HepG2 (cell line): ENCODE measurements around the gene CAMTA1.

Experiments
- CTCF ChIP-seq: sonication (generic); formaldehyde crosslinking; IDR thresholded peaks from 2 replicates; pipeline ENCODE4 v1.5.0; 2020; ENCODE audit warnings: mild to moderate bottlenecking, missing genetic modification reagents, moderate library complexity
- IRF2 ChIP-seq: IDR thresholded peaks from 2 replicates; pipeline ENCODE4 v1.6.1; 2018; ENCODE audit warnings: missing genetic modification reagents, missing compliant biosample characterization
- NFE2L1 ChIP-seq: sonication (generic); formaldehyde crosslinking; IDR thresholded peaks from 2 replicates; pipeline ENCODE4 v1.4.0; 2020; ENCODE audit warnings: missing genetic modification reagents, mild to moderate bottlenecking, borderline replicate concordance
- RERE ChIP-seq: IDR thresholded peaks from 2 replicates; pipeline ENCODE4 v1.6.1; 2016; ENCODE audit warnings: low read depth, missing genetic modification reagents, missing compliant biosample characterization
- ZFX ChIP-seq: sonication (generic); formaldehyde crosslinking; IDR thresholded peaks from 2 replicates; pipeline ENCODE4 v1.4.0; 2020; ENCODE audit warnings: mild to moderate bottlenecking, low read depth, missing genetic modification reagents, moderate library complexity
- ZNF616 ChIP-seq: sonication (generic); formaldehyde crosslinking; IDR thresholded peaks from 2 replicates; pipeline ENCODE4 v1.5.0; 2020; ENCODE audit warnings: low read depth, mild to moderate bottlenecking, missing genetic modification reagents
- ZNF674 ChIP-seq: sonication (generic); formaldehyde crosslinking; IDR thresholded peaks from 2 replicates; pipeline ENCODE4 v1.5.0; 2020; ENCODE audit warnings: low read depth, mild to moderate bottlenecking, missing genetic modification reagents

GRCh38 chr1:7753641-7754040 is 968.4 kb downstream of the CAMTA1 start:
- TF ChIP-seq CTCF (CRISPR knock-in tag) (no peak), NFE2L1 (CRISPR knock-in tag) (no peak), ZFX (CRISPR knock-in tag) (no peak), ZNF674 (CRISPR knock-in tag) (no peak), RERE (CRISPR knock-in tag) (no peak), ZNF616 (no peak), IRF2 (CRISPR knock-in tag) (no peak)
